B cell (primary cell): ENCODE results near the gene TMEM260. TPM values are rescaled to one million over a fixed set of nuclear protein-coding genes. Genes with fewer than 3 reads are reported as not detected.

ENCODE experiments used
- ATAC-seq: fragments of 200-7000 bp; cut with Tn5 transposase; one replicate; pipeline ENCODE4 v1.10.0; 2021; ENCODE audit warnings: low read depth, mild to moderate bottlenecking, moderate number of reproducible peaks, moderate library complexity
- CTCF ChIA-PET: fragments of 350-600 bp; sonication (Branson Sonifier 250); formaldehyde crosslinking; loops from one replicate; lab custom pipeline; 2021; ENCODE audit warnings: antibody characterized with exemption, inconsistent platforms; lab: Charles Lee
- POLR2A ChIA-PET: fragments of 350-600 bp; sonication (Branson Sonifier 250); formaldehyde crosslinking; loops from one replicate; lab custom pipeline; 2021; ENCODE audit warnings: antibody characterized with exemption; lab: Charles Lee
- DNase-seq: peaks from one replicate; pipeline ENCODE4 v3.0.0; 2013
- H2AFZ ChIP-seq: 2 replicates; pipeline ENCODE4 v1.6.1; 2012; ENCODE audit warnings: mild to moderate bottlenecking, low read depth, low read length; ENCODE audit not compliant: insufficient read depth, poor library complexity, severe bottlenecking
- H3K27ac ChIP-seq, 2 donors: 1 replicate in 1 of 2; 2 replicates in 1 of 2; pipeline ENCODE4 v1.5.1; 2012 to 2013; ENCODE audit warnings: low read length in 2 of 2, mild to moderate bottlenecking in 2 of 2, moderate library complexity in 1 of 2
- H3K27me3 ChIP-seq, 4 experiments: fragments of 200-600 bp in 1 of 4; sonication (generic) in 1 of 4; replicated peaks in 1 of 4; 1 replicate in 2 of 4; 2 replicates in 2 of 4; pipeline versions ENCODE4 v1.6.1 to v1.7.0; 2013 to 2016; ENCODE audit warnings: low read length in 3 of 4, mild to moderate bottlenecking in 2 of 4, mixed read lengths in 1 of 4, moderate library complexity in 1 of 4; ENCODE audit not compliant: insufficient read depth in 4 of 4, control insufficient read depth in 3 of 4; ENCODE audit errors: control extremely low read depth in 1 of 4
- H3K36me3 ChIP-seq, 2 experiments: replicated peaks in 1 of 2; 1 replicate in 1 of 2; 2 replicates in 1 of 2; pipeline versions ENCODE4 v1.6.1 to v1.7.1; 2013; ENCODE audit warnings: low read length in 1 of 2; ENCODE audit not compliant: insufficient read depth in 2 of 2, control insufficient read depth in 1 of 2; ENCODE audit errors: control extremely low read depth in 1 of 2, extremely low read depth in 1 of 2
- H3K4me1 ChIP-seq, 2 donors: fragments of 200-600 bp in 1 of 2; sonication (generic) in 1 of 2; 1 replicate in 1 of 2; 2 replicates in 1 of 2; pipeline versions ENCODE4 v1.5.1 to v1.6.1; 2013 to 2017; ENCODE audit warnings: low read length in 2 of 2; ENCODE audit not compliant: control insufficient read depth in 2 of 2, insufficient read depth in 2 of 2
- H3K4me2 ChIP-seq: replicated peaks from 2 replicates; pipeline ENCODE3; 2012; ENCODE audit warnings: mild to moderate bottlenecking, low read depth, low read length; ENCODE audit not compliant: poor library complexity, severe bottlenecking
- H3K4me3 ChIP-seq, 5 experiments: fragments of 200-600 bp in 1 of 5; sonication (generic) in 1 of 5; 1 replicate in 3 of 5; 2 replicates in 2 of 5; pipeline versions ENCODE4 v1.5.1 to v1.7.0; 2011 to 2016; ENCODE audit warnings: low read length in 4 of 5, mild to moderate bottlenecking in 4 of 5, low read depth in 2 of 5, control low read depth in 1 of 5, moderate library complexity in 1 of 5; ENCODE audit not compliant: insufficient read depth in 1 of 5; ENCODE audit errors: control extremely low read depth in 1 of 5, extremely low read depth in 1 of 5
- H3K79me2 ChIP-seq: fragments of 200-600 bp; sonication (generic); one replicate; pipeline ENCODE4 v1.6.0; 2016; ENCODE audit warnings: low read length; ENCODE audit not compliant: control insufficient read depth, insufficient read depth
- H3K9ac ChIP-seq: fragments of 200-600 bp; sonication (generic); 2 replicates; pipeline ENCODE4 v1.6.1; 2017; ENCODE audit warnings: mild to moderate bottlenecking, low read length, moderate library complexity
- H3K9me3 ChIP-seq, 3 donors: one replicate each; pipeline versions ENCODE4 v1.6.1 to v1.7.1; 2013; ENCODE audit warnings: low read length in 2 of 3; ENCODE audit not compliant: control insufficient read depth in 2 of 3, insufficient read depth in 1 of 3; ENCODE audit errors: control extremely low read depth in 1 of 3
- H4K20me1 ChIP-seq: 2 replicates; pipeline ENCODE4 v1.6.0; 2012; ENCODE audit warnings: mild to moderate bottlenecking, low read length; ENCODE audit not compliant: insufficient read depth, control insufficient read depth, poor library complexity, severe bottlenecking
- H3K27ac Mint-ChIP-seq: one replicate; pipeline ENCODE4 v1.8.0; 2021; ENCODE audit warnings: mixed read lengths
- H3K27me3 Mint-ChIP-seq: one replicate; pipeline ENCODE4 v1.8.0; 2021; ENCODE audit warnings: mixed read lengths
- H3K4me1 Mint-ChIP-seq: one replicate; pipeline ENCODE4 v1.8.0; 2021; ENCODE audit warnings: mixed read lengths
- H3K4me3 Mint-ChIP-seq: one replicate; pipeline ENCODE4 v1.8.0; 2021; ENCODE audit warnings: mixed read lengths
- H3K9me3 Mint-ChIP-seq: one replicate; pipeline ENCODE4 v1.8.0; 2022; ENCODE audit warnings: mixed read lengths; ENCODE audit not compliant: insufficient read depth
- CTCF ChIP-seq: fragments of 200-600 bp; IDR thresholded peaks from one replicate; pipeline ENCODE4 v1.8.0; 2022; ENCODE audit warnings: antibody characterized with exemption, mild to moderate bottlenecking
- EZH2 ChIP-seq: IDR thresholded peaks from 2 replicates; pipeline ENCODE4 v1.6.1; 2012; ENCODE audit warnings: borderline replicate concordance, low read depth, mild to moderate bottlenecking, moderate library complexity, low read length; ENCODE audit not compliant: insufficient read depth, poor library complexity, severe bottlenecking
- WGBS: methylation state at CpG from one replicate; pipeline ENCODE4 v1.1.5; 2013; ENCODE audit warnings: missing lambda C conversion rate; ENCODE audit not compliant: insufficient coverage; 5-methylcytosine and 5-hydroxymethylcytosine counted together
- intact Hi-C: fragments of 100-400 bp; cut with micrococcal nuclease; formaldehyde crosslinking; loops from one replicate; pipeline ENCODE4 v1.10.0; 2022
- polyA plus RNA-seq: library from polyadenylated mRNA; depleted of rRNA; stranded (reverse); fragments of >200 nt; gene quantifications from 2 replicates; pipeline ENCODE4 v1.2.3, GENCODE V29; 2012
- total RNA-seq, 2 donors: library from RNA; stranded (reverse); fragments of 120-200 nt in 1 of 2; gene quantifications; 1 replicate in 1 of 2; 2 replicates in 1 of 2; pipeline versions ENCODE4 v1.2.3 to v1.2.4, GENCODE V29; 2013 to 2022

TMEM260 gene
- total and polyA plus RNA-seq, 2 donors (not counting 1 experiment from before 2014, with no cell fraction given): 14.2 to 33.9 TPM

GRCh38 chr14:56632195-56632594 lies 52.6 kb downstream of the TMEM260 start:
- Mint-ChIP-seq H3K27me3 (no peaks in the 10 kb centered on the region), H3K9me3 (peaks cover 7% of the 10 kb centered on the region), H3K4me3 (no peak overlapping the region), H3K27ac (no peak overlapping the region), H3K4me1 (no peaks in the 10 kb centered on the region)
- WGBS: no CpG with 5 or more reads among the region's 2 CpGs
- ChIA-PET CTCF (no interaction called here), POLR2A (no interaction called here)
- intact Hi-C loops: no loop called here
- no peak overlapping the region for H3K4me3 ChIP-seq
- no peak overlapping the region for H2AFZ ChIP-seq
- H3K36me3 ChIP-seq: peaks cover 30 to 81% of the 10 kb centered on the region in 2 experiments
- no peaks in the 10 kb centered on the region for H3K79me2 ChIP-seq
- no peak overlapping the region for H3K27ac ChIP-seq
- TF ChIP-seq CTCF: no peak
- no peak for TF ChIP-seq EZH2
- H3K9ac ChIP-seq: no peak overlapping the region
- no peaks in the 10 kb centered on the region for H4K20me1 ChIP-seq
- ATAC-seq (no peak), DNase-seq (no peak)
- H3K27me3 ChIP-seq: no peaks in the 10 kb centered on the region
- H3K4me1 ChIP-seq: no peaks in the 10 kb centered on the region
- H3K9me3 ChIP-seq: peaks cover 2 to 19% (median 18%) of the 10 kb centered on the region in 3 donors
- H3K4me2 ChIP-seq: no peak overlapping the region

- Mint-ChIP-seq H3K27me3 (no peaks in the 10 kb centered on the region), H3K9me3 (peaks cover 7% of the 10 kb centered on the region), H3K4me1 (no peaks in the 10 kb centered on the region), H3K4me3 (no peak overlapping the region), H3K27ac (no peak overlapping the region)
- H3K4me2 ChIP-seq: no peak overlapping the region
- H3K79me2 ChIP-seq: no peaks in the 10 kb centered on the region
- ChIA-PET POLR2A (interaction anchor here (0.7 kb wide), 1 partner anchor 98 kb away, joined by 5 read pairs; no protein-coding TSS in a partner anchor), CTCF (no interaction called here)
- ATAC-seq (no peak), DNase-seq (no peak)
- H3K36me3 ChIP-seq: peaks cover 31 to 86% of the 10 kb centered on the region in 2 experiments
- H4K20me1 ChIP-seq: no peaks in the 10 kb centered on the region
- no peak overlapping the region for H3K4me3 ChIP-seq
- H3K27me3 ChIP-seq: no peaks in the 10 kb centered on the region
- H3K4me1 ChIP-seq: no peaks in the 10 kb centered on the region
- H3K9me3 ChIP-seq: peaks cover 0 to 18% (median 16%) of the 10 kb centered on the region in 3 donors
- no CpG with 5 or more reads among the region's 1 CpG for WGBS
- H3K27ac ChIP-seq: no peak overlapping the region
- H2AFZ ChIP-seq: no peak overlapping the region
- intact Hi-C loops: no loop called here
- no peak overlapping the region for H3K9ac ChIP-seq
- TF ChIP-seq CTCF: no peak
- TF ChIP-seq EZH2: no peak
These were observed 53.9 kb downstream of the TMEM260 start for GRCh38 chr14:56633544-56633943.
